ENCODE data around the gene CALU.

Gene CALU

GRCh38 chr7:128718967-128719642, 20.1 kb upstream of the CALU start:
- ChIA-PET CTCF (no interaction called here), POLR2A (interaction anchor here (1.4 kb wide), 1 partner anchor 19 kb away, joined by 5 read pairs; the partner anchor contains the start of gene CALU)
- TF ChIP-seq SP1 (IDR thresholded peaks at IDR 0.05) (no peak), CTBP1 (IDR thresholded peaks at IDR 0.05; ENCODE audit: borderline replicate concordance) (no peak), L3MBTL2 (conservative IDR thresholded peaks at IDR 0.05) (no peak), FOXM1 (IDR thresholded peaks at IDR 0.05; ENCODE audit: borderline replicate concordance) (no peak), ARNT (IDR thresholded peaks at IDR 0.05) (no peak), SUZ12 (IDR thresholded peaks at IDR 0.05) (no peak), LEF1 (IDR thresholded peaks at IDR 0.05; ENCODE audit: borderline replicate concordance) (no peak)
- DNase-seq (ENCODE audit: extremely low spot score), result no peak

- ChIA-PET POLR2A (interaction anchor here (1.2 kb wide), 1 partner anchor 17 kb away, joined by 3 read pairs; no protein-coding TSS in a partner anchor), CTCF (no interaction called here)
- TF ChIP-seq BHLHE40 (IDR thresholded peaks at IDR 0.05; ENCODE audit: borderline replicate concordance), result no peak
- no peak for DNase-seq (ENCODE audit: extremely low spot score)
Observed at GRCh38 chr7:128721376-128721775, 17.8 kb upstream of the CALU start.

GRCh38 chr7:128724743-128725142, 14.4 kb upstream of the CALU start:
- ChIA-PET CTCF (no interaction called here), POLR2A (interaction anchor here (2.6 kb wide), 1 partner anchor 14 kb away, joined by 24 read pairs; the partner anchor contains the start of gene CALU)
- no peak for DNase-seq (ENCODE audit: extremely low spot score)
- TF ChIP-seq ARNT (IDR thresholded peaks at IDR 0.05) (no peak), FOXM1 (IDR thresholded peaks at IDR 0.05; ENCODE audit: borderline replicate concordance) (no peak), SP1 (IDR thresholded peaks at IDR 0.05) (no peak), BHLHE40 (IDR thresholded peaks at IDR 0.05; ENCODE audit: borderline replicate concordance) (no peak), CTBP1 (IDR thresholded peaks at IDR 0.05; ENCODE audit: borderline replicate concordance) (no peak), SUZ12 (IDR thresholded peaks at IDR 0.05) (no peak), HDGF (IDR thresholded peaks at IDR 0.05; ENCODE audit: borderline replicate concordance) (no peak), FOXA1 (IDR thresholded peaks at IDR 0.05) (no peak), ELF4 (IDR thresholded peaks at IDR 0.05) (no peak), LEF1 (IDR thresholded peaks at IDR 0.05; ENCODE audit: borderline replicate concordance) (no peak), ZNF384 (IDR thresholded peaks at IDR 0.05) (no peak), L3MBTL2 (conservative IDR thresholded peaks at IDR 0.05) (no peak), FOXK2 (IDR thresholded peaks at IDR 0.05) (no peak), TARDBP (IDR thresholded peaks at IDR 0.05) (no peak), PKNOX1 (IDR thresholded peaks at IDR 0.05) (no peak), NFRKB (IDR thresholded peaks at IDR 0.05) (no peak)

GRCh38 chr7:128725531-128725930, 13.6 kb upstream of the CALU start:
- ChIA-PET CTCF (interaction anchor here (0.6 kb wide), 1 partner anchor 172 kb away, joined by 3 read pairs; no protein-coding TSS in a partner anchor), POLR2A (interaction anchor here (2.6 kb wide), 1 partner anchor 13 kb away, joined by 24 read pairs; the partner anchor contains the start of gene CALU)
- no peak for DNase-seq (ENCODE audit: extremely low spot score)

GRCh38 chr7:128726059-128726736, 13.0 kb upstream of the CALU start:
- DNase-seq (ENCODE audit: extremely low spot score), result no peak
- ChIA-PET CTCF (no interaction called here), POLR2A (interaction anchor here (2.6 kb wide), 1 partner anchor 13 kb away, joined by 24 read pairs; the partner anchor contains the start of gene CALU)
- no peak for TF ChIP-seq SP1 (IDR thresholded peaks at IDR 0.05)
- TF ChIP-seq LEF1 (IDR thresholded peaks at IDR 0.05; ENCODE audit: borderline replicate concordance), result no peak
- no peak for TF ChIP-seq L3MBTL2 (conservative IDR thresholded peaks at IDR 0.05)
- TF ChIP-seq ARNT (IDR thresholded peaks at IDR 0.05), result no peak
- TF ChIP-seq TARDBP (IDR thresholded peaks at IDR 0.05), result no peak
- no peak for TF ChIP-seq CTBP1 (IDR thresholded peaks at IDR 0.05; ENCODE audit: borderline replicate concordance)
- TF ChIP-seq BHLHE40 (IDR thresholded peaks at IDR 0.05; ENCODE audit: borderline replicate concordance), result no peak
- no peak for TF ChIP-seq NFRKB (IDR thresholded peaks at IDR 0.05)
- TF ChIP-seq FOXA1 (IDR thresholded peaks at IDR 0.05), result no peak
- no peak for TF ChIP-seq FOXM1 (IDR thresholded peaks at IDR 0.05; ENCODE audit: borderline replicate concordance)
- no peak for TF ChIP-seq ZNF384 (IDR thresholded peaks at IDR 0.05)
- no peak for TF ChIP-seq FOXK2 (IDR thresholded peaks at IDR 0.05)
- no peak for TF ChIP-seq PKNOX1 (IDR thresholded peaks at IDR 0.05)
- no peak for TF ChIP-seq HDGF (IDR thresholded peaks at IDR 0.05; ENCODE audit: borderline replicate concordance)
- TF ChIP-seq SUZ12 (IDR thresholded peaks at IDR 0.05), result no peak

More at GRCh38 chr7:128725531-128725930, 13.6 kb upstream of the CALU start:
- TF ChIP-seq FOXM1 (IDR thresholded peaks at IDR 0.05; ENCODE audit: borderline replicate concordance), result no peak
- TF ChIP-seq CTBP1 (IDR thresholded peaks at IDR 0.05; ENCODE audit: borderline replicate concordance), result no peak
- no peak for TF ChIP-seq SUZ12 (IDR thresholded peaks at IDR 0.05)
- no peak for TF ChIP-seq TARDBP (IDR thresholded peaks at IDR 0.05)
- no peak for TF ChIP-seq FOXK2 (IDR thresholded peaks at IDR 0.05)
- no peak for TF ChIP-seq NFRKB (IDR thresholded peaks at IDR 0.05)
- TF ChIP-seq SP1 (IDR thresholded peaks at IDR 0.05), result no peak
- TF ChIP-seq L3MBTL2 (conservative IDR thresholded peaks at IDR 0.05), result no peak
- no peak for TF ChIP-seq ZNF384 (IDR thresholded peaks at IDR 0.05)
- no peak for TF ChIP-seq LEF1 (IDR thresholded peaks at IDR 0.05; ENCODE audit: borderline replicate concordance)
- no peak for TF ChIP-seq ARNT (IDR thresholded peaks at IDR 0.05)
- TF ChIP-seq BHLHE40 (IDR thresholded peaks at IDR 0.05; ENCODE audit: borderline replicate concordance), result no peak
- TF ChIP-seq FOXA1 (IDR thresholded peaks at IDR 0.05), result no peak
- TF ChIP-seq ELF4 (IDR thresholded peaks at IDR 0.05), result no peak

- POLR2A ChIA-PET, result interaction anchor here (2.6 kb wide), 1 partner anchor 12 kb away, joined by 24 read pairs; the partner anchor contains the start of gene CALU
- DNase-seq (ENCODE audit: extremely low spot score), result no peak
- CTCF ChIA-PET, result no interaction called here
- TF ChIP-seq PKNOX1 (IDR thresholded peaks at IDR 0.05) (no peak), FOXK2 (IDR thresholded peaks at IDR 0.05) (no peak), TARDBP (IDR thresholded peaks at IDR 0.05) (no peak), NFRKB (IDR thresholded peaks at IDR 0.05) (no peak), ARNT (IDR thresholded peaks at IDR 0.05) (no peak), LEF1 (IDR thresholded peaks at IDR 0.05; ENCODE audit: borderline replicate concordance) (no peak), L3MBTL2 (conservative IDR thresholded peaks at IDR 0.05) (no peak), SUZ12 (IDR thresholded peaks at IDR 0.05) (no peak), HDGF (IDR thresholded peaks at IDR 0.05; ENCODE audit: borderline replicate concordance) (no peak), ELF4 (IDR thresholded peaks at IDR 0.05) (no peak), FOXA1 (IDR thresholded peaks at IDR 0.05) (no peak), SP1 (IDR thresholded peaks at IDR 0.05) (no peak)
Observed at GRCh38 chr7:128726737-128727072, 12.5 kb upstream of the CALU start.
